Nucleus accumbens (tissue), 56 donors: ENCODE data around the gene SERINC5.
"Not testable (repeated sequence)": the region's sequence is repeated elsewhere in the genome, so short reads cannot be mapped to it uniquely, and the experiment has no call there.

ENCODE experiments used
- DNase-seq, 56 donors: peaks; one replicate each; lab custom pipeline; 2025; lab: John Stamatoyannopoulos, UW

Gene SERINC5

DNA sequence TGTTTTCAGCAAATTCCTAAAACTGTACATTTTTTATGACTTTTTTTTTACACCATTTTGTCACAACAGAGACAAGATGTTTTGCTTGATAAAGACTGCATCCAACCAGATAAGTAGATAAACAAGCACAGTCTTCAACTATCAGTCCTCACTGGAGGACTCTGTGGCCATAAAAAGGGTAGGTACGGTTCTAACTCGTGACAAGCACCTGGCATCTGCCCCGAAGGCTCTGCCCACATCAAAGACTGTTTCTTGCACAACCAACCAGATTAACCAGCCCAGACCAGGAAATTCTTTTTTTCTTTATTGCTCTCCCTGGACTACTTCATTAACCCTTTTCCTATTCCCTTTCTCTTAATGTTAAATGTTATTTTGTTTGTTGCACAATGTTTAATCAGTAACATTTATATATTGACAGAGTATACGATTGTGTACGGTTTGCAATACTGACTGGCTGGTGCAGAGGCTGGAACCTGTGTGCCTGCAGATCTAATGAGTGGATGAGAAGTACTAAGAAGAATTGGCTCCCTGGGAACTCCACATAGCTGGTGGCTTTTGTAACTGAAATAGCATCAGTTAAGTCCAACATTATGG lies 74.1 kb downstream of the SERINC5 start:
- no peak for DNase-seq

DNA sequence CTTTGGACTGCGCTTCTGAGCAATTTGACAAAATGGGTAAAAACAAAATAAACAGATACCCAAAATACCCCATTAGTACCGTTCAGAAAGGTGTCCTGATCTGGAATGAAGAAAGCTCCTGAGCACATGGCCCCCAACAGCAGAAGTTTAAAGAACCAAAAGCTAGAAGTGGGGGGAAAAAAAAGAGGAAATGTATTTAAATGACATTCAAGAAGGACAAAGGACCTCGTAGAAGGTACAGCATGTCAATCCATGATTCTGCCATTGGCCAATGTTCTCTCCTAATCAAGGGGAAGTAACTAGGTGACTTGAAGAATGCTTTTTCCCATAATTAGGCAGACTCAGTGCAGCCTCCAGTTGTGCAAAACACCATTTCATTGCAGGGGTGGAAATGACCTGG lies 78.6 kb downstream of the SERINC5 start:
- no peak for DNase-seq

DNA sequence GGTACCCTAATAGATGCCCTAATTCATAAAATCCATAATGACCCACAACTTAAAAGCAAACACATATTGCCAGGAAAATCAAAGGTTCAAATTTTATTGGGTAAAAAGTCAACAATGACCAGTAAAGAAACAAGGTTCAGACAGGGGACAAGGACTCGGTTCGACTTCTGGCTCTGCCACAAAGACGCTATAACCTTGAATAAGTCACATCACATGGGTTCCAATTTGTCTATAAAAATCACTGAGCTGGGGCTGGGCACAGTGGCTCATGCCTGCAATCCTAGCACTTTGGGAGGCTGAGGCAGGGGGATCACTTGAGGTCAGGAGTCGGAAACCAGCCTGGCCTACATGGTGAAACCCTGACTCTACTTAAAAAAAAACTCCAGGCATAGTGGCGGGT lies 80.5 kb downstream of the SERINC5 start:
- no peak for DNase-seq

DNA sequence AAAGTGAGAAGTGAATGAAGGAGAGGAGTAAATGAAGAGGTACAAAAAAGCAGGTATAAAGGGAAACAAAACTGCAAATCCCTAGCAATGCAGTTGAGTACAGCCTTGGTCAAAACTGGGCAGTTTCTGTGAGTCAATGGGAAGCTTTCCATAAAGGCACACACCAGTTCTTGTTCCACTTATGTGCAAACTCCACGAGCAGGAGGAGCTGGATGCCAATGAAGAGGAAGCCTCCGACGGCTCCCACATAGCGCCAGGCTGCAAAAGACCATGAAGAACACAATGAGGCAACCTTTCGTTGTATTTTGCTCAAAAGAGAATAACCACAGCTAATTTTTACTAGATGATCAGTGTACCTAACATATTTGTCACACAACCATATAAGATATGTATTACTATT lies 81.1 kb downstream of the SERINC5 start:
- no peak for DNase-seq

DNA sequence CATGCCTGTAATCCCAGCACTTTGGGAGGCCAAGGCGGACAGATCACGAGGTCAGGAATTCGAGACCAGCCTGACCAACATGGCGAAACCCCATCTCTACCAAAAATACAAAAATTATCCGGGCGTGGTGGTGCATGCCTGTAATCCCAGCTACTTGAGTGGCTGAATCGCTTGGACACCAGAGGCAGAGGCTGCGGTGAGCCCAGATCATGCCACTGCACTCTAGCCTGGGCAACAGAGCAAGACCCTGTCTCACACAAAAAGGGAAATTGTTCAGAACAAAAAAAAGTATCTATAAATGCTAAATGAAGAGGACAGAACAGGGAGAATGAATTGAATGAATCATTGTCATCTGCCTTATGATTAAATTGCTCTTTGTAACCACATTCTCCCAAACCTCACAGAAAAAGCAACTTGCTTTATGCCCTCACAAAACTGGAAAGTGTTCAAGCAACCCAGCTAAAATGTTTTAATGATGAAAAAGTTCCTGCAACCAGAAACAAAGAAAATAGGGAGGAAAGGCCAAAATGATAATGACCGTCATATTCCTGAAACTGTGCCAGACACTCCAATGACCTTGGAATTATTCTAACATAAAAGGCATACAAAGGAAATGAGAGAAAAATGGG lies 83.7 kb downstream of the SERINC5 start:
- peak in 1 of 56 donors; percentile 62 for DNase-seq

DNA sequence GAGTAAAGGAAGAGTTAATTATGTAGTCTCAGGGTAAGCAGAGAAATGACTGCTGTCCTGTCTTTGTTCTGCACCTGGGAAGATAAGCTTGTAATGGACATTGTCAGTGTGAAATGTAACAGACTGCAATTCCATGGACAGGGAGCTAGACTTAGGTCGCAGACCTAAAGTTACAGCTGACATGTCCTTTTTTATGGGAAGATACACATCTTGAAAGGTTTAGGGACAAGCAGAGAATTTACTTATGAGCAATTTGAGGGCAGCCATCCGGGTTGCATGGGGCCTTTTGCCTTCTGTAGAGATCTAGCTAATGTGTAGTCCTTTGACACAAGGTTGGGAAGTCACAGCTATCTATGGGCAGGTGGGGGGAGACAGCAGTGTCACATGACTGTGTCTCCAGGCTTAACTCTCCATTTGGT lies 85.7 kb downstream of the SERINC5 start:
- no peak for DNase-seq

DNA sequence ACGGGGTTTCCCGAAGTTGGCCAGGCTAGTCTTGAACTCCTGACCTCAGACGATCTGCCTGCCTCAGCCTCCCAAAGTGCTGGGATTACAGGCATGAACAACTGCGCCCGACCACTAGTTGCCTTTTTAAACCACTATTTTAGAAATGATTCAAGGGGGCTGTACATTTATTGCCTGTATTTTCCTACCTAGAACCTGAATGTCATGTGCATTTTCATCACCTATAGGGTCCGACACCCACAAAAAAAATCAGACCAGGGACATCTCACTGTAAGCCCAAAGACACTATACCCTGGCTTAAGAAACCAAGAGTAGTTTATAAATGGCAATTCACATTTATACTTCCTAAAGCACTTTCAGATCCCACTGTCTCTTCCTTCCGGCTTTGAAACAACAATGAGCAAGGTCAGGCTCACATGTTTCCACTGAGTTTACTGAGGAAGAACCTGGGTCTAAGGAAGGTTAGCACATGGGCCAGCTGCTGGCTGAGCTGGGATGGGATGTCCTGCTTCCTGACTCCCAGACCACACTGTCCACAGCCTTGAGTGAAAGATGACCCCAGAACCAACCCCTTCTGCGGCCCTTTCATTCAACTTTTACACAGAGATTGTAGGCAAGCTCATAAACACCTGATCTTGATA lies 87.3 kb downstream of the SERINC5 start:
- no peak for DNase-seq

DNA sequence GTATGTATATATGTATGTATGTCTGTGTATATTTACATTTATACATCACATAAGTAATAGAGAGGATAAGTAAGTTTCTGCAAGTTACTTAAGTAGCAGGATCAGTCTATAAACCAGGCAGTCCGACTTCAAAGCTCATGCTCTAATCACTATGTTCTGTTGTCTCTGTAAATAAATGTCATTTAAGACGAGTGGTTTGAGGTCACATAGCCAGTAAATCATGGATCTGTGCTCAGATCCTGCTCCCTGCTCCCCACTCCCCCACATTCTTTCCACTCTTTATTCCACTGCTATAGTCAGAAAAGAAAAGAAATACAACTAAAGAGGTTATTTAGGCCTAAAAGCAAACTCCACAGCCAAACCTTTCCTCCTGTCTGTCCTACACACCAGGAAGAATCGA lies 90.4 kb downstream of the SERINC5 start:
- DNase-seq: no peak

DNA sequence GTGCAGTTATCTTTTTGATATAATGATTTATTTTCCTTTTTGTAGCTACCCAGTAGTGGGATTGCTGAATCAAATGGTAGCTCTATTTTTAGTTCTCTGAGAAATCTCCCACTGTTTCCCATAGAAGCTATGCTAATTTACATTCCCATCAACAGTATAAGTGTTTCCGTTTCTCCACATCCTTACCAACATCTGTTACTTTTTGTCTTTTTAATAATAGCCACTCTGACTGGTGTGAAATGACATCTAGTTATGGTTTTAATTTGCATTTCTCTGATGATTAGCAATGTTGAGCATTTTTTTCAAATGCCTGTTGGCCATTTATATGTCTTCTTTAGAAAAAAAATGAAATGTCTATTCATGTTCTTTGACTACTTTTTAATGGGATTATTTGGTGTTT lies 94.7 kb downstream of the SERINC5 start:
- no peak for DNase-seq

DNA sequence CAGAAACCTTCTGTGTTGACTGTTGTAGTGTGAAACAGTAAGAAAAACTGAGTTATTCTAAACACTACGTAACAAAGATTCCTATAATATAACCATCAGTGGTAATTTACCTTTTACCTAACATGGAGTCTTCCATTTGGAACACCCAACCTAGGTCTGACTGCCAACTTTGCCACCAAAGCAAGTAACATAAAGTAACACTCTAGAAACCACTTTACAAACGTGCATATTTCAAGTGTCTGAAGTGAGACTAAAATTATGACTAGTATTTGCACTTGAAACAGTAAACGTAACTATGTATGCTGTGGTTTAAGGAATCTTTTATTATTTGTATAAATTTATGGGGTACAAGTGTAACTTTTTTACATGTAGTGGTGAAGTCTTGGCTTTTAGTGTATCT lies 95.6 kb downstream of the SERINC5 start:
- DNase-seq: no peak

DNA sequence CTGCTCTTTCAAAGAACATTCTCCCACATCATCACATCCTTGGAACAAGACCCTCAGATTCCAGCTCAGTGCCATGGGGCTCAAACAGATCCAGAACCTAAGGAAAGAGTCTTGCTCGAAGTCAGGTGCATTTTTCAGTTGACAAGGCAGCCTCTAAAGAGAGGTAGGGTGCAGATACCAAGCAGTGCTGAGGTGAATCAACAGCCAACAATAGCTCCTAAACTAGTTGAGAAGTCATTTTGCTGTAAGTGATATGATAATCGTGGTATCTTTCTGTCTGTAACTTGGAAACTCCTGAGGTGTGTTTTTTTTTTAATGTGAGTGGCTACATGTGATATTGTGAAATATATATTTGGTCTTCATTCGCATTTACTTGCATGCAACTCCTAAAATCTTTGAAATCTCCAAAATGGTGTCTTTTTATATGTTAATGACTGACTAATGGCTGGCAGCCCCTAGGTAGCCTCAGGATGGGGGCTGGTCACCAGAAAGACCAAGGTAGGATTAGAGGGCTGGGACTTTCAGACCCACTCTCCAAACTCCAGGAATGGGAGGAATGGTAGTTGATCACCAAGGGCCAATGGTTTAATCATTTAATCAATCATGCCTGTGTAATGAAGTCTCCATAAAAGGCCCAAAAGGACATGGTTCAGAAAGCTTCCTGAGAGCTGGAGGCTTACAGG lies 96.6 kb downstream of the SERINC5 start:
- DNase-seq: no peak

DNA sequence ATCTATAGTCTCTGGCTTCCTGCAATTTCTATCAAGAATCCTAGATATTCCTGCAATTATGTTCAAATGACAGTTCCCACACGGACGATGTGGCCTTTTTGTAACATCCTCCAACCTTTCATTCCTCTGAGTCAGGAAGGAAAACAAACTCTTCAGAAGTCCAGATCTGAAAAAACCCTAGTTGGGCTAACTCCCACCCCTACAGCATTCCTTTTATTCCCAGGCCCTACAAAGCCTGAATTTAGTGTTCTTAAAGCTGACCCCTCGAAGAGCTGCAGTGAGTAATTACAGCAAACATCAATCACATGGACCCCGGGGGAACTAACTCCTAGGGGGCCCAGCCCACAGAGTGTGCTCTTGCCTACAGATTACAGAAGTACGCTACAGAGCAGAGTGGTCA lies 99.7 kb downstream of the SERINC5 start:
- DNase-seq: no peak

DNA sequence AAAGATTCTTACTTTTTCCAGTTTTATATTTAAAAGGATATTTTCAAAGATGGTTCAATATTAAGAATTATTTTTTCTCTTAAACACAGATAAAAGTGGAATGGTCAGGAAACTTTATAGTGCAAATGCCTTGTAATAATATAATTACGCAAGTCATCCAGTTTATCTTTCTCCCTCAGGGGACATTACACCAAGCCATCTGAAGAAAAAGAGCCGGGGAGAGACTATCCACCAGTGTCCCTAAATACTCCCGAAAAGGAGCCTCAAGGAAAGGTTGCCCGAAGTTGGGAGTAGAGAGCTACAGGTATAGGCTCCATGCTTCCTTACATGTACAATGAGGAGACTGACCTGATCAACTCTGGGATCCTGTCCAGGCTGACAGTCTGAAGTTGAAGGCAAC lies 101.1 kb downstream of the SERINC5 start:
- no peak for DNase-seq

DNA sequence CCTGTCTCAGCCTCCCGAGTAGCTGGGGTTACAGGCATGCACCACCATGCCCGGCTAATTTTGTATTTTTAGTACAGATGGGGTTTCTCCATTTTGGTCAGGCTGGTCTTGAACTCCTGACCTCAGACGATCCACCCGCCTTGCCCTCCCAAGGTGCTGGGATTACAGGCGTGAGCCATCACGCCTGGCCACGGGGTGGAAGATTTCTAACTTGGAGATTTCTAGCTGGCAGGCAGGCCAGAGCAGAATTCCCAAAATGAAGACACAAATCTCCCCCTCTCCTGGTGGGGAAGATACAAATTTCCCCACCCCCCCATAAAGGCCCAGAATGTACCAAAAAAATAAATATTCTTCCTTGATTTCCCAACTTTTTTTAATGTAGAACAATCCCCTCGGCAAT lies 101.6 kb downstream of the SERINC5 start:
- not testable (repeated sequence) for DNase-seq

DNA sequence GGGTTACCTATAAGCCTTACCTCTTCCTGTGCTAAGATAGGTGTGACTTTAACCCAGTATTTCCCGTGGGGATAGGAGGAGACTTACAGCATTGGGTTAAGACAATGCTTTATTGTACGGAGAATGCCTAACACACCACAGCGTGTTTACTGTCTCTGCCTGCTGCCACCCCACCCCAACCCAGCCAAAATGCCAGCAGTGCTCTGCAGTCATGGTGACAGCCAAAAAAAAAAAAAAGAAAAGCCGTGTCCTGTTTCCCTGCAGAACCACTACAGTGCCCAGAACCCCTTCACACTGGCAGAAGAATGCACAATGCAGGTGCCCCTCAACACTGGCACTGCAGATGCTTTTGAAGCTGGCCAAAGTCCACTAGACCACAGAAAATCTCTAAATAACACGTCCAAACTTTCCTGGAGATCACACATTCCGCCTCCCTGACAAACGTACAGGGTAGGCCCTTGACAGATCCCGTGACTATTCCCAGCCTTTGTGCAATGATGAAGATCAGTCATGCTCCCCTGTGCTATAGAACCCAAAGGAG lies 102.2 kb downstream of the SERINC5 start:
- DNase-seq: peak in 29 of 56 donors; percentile 9 to 60 (median 24)

DNA sequence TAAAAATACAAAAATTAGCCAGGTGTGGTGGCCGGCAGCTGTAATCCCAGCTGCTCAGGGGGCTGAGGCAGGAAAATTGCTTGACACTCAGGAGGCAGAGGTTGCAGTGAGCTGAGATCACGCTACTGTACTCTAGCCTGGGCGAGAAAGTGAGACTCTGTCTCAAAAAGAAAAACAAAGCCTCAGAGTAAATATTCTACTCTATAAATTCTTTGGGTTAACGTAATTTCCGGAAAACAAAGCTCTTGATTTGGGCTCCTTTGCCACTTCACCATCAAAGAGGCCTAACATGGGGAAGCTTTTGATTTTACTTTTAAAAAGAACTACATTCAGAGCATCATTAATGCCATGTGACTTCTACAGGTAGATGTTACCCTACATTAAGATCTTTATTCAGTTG lies 103.1 kb downstream of the SERINC5 start:
- no peak for DNase-seq

DNA sequence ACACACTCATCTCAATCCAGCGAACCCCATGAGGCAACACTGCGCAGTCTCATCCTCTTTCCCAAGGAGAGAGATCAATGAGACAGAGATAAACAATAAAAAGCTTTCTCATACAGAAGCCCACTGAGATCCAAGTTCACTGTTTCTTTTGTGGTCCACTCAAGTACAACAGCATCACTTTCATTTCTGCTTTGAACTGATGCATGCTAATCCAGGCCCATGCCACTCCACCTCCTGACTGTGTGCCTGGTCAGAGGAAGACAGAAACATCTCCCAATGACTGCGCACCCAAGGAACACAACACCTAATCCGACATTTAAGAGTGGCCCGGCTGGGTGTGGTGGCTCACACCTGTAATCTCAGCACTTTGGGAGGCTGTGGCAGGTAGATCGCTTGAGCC lies 104.0 kb downstream of the SERINC5 start:
- DNase-seq: no peak

DNA sequence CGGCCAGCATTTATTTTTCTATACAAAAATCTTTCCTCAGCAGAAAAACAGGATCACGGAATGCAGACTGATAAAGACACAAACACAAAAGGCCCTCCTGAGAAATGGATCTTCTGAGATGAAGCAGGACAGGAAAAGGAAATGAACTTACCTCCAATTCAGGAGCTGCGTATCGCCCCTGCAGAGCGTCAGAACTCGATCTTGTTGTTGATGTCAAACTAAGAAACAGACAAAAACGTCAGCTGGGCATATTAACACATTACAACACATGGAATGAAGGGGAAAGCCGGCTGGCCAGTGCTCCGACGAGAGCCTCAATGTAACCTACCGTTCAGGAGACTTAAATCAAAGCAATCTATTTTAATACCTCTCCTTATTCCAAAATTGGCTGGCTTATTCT lies 105.1 kb downstream of the SERINC5 start:
- no peak for DNase-seq

DNA sequence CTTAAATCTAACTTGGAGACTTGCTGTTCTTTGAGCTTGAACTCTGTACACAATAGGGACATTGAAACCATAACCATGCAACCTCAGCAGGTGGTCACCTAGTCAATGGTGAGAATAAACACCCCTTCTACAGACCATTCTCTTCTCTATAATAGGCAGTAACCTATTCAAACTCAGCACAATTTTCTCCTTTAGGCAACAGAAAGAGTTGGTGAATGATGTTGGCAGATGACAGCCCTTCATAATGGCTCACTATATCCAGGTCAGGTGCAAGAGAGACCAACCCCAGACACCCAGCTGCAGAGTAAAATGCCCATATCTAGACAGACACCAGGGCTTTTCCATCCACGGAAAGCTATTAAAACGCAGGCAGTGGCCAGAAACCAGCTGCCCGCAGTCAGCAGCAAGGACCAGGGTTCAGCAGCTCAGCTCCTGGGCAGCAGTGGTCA lies 106.7 kb downstream of the SERINC5 start:
- DNase-seq: peak in 18 of 56 donors; percentile 5 to 61 (median 20)

DNA sequence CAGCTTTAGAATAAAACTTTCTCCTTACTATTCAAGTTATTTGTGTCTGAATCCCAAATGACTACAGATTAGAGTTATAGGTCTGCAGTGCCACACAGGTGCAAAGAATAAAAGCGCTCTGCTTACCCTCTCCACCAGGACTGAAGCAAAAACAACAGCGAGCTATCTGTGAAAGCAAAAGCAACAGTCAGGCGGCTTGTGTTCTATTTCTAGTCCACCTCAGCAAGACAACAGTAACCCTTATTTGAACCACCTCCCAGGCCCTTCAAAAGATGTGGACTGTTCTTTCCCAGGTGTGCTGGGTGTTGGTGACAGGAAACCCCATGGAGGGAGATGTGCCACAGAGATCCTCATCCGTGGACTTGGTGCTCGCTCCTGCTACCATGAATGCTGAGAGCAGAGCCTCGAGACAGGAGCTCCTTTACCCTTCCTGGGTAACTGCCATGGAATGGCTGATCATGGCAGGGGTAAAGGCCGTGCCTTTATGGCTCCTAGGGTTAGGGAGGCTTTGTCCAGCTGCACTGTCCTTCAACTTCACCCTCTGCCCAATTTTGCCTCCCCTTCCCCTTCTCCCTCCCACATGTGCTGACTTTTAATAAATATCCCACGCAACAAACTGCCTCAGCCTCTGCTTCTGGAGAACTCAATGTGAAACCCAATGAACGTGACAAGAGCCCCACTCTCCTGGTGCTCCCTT lies 108.6 kb downstream of the SERINC5 start:
- DNase-seq: no peak

DNA sequence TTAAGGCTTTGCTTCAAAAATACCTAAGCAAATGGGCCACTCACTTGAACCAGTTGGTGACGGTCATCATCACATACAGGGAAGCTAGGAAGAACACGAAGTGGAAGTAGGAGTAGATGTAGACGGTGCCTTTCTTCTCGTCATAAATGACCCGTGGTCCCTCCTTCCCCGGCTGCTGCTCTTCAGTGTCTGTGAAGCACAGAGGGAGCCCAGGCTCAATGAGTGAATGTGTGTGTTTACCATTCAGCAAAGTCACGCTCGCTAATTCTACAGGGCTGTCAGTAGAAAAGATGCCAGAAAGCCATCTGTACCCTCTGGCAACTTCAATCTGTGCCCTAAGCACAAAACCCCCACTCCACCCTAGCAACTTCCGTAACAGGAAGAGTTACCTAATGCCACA lies 109.8 kb downstream of the SERINC5 start:
- no peak for DNase-seq
